Left kidney (tissue), 2 donors: ENCODE measurements around the gene HOOK2. TPM values are rescaled to one million over a fixed set of nuclear protein-coding genes. Genes with fewer than 3 reads are reported as not detected.
A peak's percentile ranks its signal among the peaks of the same experiment; 100 is the strongest.
"Not testable (repeated sequence)": the region's sequence is repeated elsewhere in the genome, so short reads cannot be mapped to it uniquely, and the experiment has no call there.

ENCODE experiments used
- DNase-seq: peaks from one replicate; pipeline ENCODE4 v3.0.0-alpha.2; 2013
- polyA plus RNA-seq: library from polyadenylated mRNA; unstranded; fragments of 120-200 nt; gene quantifications from one replicate; pipeline ENCODE4 v1.2.1, GENCODE V29; 2013; ENCODE audit not compliant: insufficient read length

The HOOK2 gene
- polyA plus RNA-seq, 1 donor, result 78.3 TPM

DNA sequence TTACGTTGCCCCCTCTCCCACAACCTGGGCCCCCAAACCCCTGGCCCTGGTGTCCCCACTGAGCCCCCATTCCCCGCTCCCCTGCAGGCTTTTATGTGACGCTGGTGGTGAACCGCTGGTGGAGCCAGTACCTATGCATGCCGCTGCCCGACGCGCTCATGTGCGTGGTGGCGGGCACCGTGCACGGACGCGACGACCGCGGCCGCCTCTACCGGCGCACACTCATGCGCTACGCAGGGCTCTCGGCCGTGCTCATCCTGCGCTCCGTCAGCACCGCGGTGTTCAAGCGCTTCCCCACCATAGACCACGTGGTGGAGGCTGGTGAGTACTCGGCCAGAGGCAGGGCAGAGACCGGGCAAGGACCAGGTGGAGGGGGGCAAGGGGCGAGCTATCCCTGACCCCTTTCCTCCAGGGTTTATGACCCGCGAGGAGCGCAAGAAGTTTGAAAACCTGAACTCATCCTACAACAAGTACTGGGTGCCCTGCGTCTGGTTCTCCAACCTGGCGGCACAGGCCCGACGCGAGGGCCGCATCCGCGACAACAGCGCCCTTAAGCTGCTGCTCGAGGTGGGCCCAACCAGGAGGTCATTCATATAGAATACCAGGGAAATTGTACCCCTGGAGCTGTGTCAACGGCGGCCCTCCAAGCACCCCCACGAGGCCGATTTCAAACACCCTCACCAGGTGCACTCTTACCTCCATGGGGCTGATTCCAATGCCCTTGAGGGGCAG is 20.7 kb downstream of the HOOK2 start:
- no peak for DNase-seq

GRCh38 chr19:12752056-12752781 is 23.1 kb downstream of the HOOK2 start:
- no peak for DNase-seq

DNA sequence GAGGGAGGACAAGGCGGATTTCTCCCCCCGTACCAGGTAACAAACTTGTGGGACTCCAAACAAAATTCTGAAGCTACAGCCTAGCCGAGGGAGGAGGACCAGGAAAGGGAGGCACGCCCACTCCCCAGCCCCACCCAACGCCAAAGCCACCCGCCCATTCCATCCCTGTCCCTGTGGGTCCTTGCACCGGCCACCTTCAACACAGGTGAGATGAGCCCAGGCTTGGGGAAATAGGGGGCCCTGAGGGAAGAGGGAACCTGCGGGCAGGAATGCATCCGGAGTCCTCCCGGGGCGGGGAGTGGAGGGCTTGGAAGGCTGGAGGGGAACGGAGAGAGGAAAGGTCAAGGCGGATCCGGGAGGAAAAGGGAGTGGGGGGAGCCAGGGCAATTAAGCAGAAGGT is 23.7 kb downstream of the HOOK2 start, which contains the start of gene BEST2:
BEST2 (plus strand) TSS at position 157 of the 400 bp plus-strand sequence. CDS start 802 bp downstream, outside the sequence.
- DNase-seq, result no peak

- no peak for DNase-seq
Measured at GRCh38 chr19:12750851-12751250, 24.5 kb downstream of the HOOK2 start.

- no peak for DNase-seq
Measured at GRCh38 chr19:12749938-12750521, 25.3 kb downstream of the HOOK2 start.

- no peak for DNase-seq
Measured at GRCh38 chr19:12748489-12748888, 26.9 kb downstream of the HOOK2 start.

GRCh38 chr19:12745166-12745897 is 30.0 kb downstream of the HOOK2 start:
- no peak for DNase-seq

DNA sequence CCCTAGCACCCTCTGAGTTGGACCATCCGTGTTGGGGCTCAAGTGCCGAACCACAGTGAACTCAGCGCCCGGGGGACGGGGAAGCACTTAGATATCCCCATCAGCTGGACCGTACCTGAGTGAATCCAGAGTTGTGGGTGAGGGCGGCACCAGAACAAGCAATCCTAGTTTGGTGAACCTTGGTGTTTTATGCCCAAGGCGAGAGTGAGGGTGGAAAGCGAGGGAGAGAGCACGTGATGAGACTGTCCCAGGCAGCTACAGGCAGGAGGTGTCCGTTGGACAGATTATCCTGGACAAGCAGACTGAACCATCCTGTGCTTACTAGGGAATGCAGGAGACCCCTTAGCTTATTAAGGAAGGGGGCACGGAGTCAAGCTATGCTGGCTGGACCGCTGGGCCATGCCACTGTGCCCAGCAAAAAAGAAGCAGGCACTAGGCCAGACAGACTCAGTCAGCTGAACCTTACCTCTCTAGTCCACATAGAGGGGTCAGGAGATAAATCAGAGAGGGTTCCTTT is 37.5 kb downstream of the HOOK2 start:
- DNase-seq, result no peak

DNA sequence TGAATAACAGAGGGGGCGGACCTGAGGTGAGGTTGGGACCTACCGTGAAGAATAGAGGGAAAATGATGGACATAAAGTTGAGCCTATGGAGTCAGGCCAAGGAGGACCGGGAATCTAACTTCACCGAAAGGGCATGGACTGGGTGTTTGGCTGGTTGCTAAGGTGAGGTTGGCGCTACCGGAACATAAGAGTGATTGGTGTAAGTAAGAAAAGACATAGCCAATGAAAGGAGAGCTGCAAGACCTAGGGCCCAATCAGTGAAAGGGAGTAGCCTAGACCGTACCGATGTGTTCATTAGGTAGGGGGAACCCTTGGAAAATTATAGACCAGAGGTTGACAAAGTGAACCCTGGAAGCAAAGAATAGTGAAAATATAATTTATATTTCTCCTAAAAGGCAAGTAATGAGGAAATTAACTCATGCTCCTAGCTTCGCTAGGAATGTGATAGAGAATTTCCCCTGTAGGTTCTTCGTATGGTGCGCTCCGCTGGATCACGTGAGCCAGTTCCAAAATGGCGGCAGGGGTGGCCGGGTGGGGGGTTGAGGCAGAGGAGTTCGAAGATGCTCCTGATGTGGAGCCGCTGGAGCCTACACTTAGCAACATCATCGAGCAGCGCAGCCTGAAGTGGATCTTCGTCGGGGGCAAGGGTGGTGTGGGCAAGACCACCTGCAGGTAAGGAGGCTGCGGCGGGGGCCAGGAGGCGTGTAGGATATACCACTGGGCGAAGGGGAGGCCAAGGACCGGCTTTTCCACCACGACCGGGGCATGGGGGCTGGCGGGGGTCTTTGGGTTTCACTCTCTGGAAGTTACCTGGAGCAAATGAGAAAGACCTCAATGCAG is 38.1 kb downstream of the HOOK2 start, which contains the start of gene GET3:
GET3 (plus strand) TSS at position 503 of the 840 bp plus-strand sequence; CDS start at position 512, 9 bp downstream.
- DNase-seq, result peak; percentile 99

GRCh38 chr19:12733369-12734214 is 41.8 kb downstream of the HOOK2 start:
- peak; percentile 8 for DNase-seq

DNA sequence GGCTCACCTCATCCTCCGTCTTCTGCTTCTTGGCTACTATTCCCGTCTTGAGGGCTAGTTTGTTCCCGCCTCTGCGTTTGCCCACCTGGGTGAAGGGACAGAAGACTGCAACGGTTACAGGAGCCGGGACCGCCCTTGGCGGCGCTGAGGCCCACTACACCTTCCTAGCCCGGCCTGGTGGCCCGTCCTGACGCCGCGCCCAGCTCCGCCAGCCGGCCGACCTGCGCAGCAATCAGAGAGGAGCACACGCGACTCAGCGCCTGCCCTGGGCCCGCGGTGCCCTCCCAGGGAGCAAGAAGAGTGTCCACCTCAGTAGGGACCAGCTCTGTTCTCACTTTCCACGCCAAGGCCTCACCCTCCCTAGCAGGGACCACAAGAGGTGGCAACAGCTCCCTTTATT is 44.0 kb downstream of the HOOK2 start:
- DNase-seq, result no peak

GRCh38 chr19:12730064-12730463 is 45.3 kb downstream of the HOOK2 start:
- DNase-seq, result no peak

DNA sequence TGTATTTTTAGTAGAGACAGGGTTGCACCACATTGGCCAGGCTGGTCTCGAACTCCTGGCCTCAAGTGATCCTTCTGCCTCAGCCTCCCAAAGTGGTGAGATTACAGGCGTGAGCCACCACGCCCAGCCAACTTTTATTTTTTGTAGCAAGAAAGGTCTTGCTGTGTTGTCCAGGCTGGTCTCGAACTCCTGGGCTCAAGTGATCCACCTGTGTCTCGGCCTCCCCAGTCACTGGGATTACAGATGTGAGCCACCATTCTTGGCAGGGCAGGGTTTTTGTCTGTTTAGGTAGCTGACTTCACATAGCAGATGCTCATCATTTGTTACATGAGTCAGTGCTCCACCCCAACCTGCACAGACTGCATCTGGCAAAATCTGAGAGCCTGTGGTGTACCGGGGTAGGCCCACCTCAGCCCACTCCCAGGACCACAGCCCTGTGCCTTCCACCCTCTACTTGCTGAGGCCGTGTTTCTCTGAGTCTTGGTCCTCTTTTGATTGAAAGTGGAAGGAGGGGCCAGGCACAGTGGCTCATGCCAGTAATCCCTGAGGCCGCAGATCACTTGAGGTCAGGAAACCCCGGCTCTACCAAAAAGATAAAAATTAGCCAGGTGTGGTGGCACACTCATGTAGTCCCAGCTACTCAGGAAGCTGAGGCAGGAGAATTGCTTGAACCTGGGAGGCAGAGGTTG is 47.5 kb downstream of the HOOK2 start:
- DNase-seq, result no peak

DNA sequence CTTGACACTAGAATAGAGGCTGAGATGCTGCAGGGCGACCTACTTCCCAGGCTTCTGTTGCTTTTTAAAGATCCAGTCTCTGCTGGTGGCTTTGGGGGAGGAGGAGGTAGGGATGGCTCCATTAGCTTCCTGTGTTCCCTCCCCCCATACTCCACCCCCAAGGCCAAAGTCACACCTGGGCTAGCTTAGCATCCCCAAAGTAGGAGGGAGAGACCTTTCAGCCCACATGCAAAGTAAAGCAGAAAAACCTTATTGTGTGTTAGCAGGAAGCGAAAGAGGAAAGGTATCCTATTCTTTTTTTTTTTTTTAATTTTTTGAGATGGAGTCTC is 48.4 kb downstream of the HOOK2 start:
- DNase-seq, result no peak

DNA sequence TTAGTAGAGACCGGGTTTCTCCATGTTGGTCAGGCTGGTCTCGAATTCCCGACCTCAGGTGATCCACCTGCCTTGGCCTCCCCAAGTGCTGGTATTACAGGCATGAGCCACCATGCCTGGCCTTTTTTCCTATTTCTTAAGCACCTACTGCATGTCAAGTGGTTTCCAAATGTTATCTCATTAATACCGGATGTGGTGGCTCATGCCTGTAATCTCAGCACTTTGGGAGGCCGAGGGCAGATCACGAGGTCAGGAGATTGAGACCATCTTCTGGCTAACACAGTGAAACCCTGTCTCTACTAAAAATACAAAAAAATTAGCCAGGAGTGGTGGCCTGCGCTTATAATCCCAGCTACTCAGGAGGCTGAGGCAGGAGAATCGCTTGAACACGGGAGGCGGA is 49.7 kb downstream of the HOOK2 start:
- not testable (repeated sequence) for DNase-seq

DNA sequence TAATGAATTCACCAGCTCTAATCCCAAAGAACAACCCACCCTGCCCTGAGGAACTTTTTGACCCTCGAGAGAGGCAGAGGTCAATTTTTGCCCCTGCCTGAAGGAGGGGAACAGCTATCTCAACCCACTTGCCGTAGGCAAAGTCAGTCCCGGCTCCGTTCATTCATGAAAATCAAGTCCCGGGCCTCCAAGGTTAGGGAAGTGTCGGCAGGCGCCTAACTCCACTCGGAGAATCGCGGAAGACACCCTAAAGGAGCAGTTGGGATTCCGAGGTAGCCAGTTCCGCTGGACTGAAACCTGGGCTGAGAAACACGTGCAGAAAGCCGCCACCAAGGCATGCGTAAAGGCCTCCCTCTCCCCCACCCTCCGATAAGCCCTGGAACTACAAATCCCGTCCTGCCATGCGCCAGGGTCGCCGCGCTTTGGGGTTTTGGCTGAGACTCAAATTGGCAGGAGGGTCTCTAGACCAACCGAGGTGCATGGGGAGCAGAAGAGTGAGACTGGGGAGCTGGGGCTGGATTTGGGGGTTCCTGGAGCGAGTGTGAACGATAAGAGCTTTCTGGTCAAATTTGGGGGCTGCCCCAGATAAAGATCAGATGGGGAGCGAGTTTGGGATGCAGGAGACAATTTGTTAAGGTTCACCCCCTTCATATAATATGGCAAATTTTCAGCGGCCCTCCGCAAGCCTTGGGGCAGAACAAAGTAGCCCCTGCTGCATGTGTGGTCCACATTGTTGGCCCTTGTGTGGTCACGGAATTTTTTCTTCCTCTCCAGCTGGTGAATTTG is 51.5 kb downstream of the HOOK2 start, which contains the start of gene TNPO2:
TNPO2 (minus strand) TSS at position 292 of the 786 bp plus-strand sequence. CDS start 2,955 bp downstream, outside the sequence.
- peak; percentile 65 for DNase-seq

DNA sequence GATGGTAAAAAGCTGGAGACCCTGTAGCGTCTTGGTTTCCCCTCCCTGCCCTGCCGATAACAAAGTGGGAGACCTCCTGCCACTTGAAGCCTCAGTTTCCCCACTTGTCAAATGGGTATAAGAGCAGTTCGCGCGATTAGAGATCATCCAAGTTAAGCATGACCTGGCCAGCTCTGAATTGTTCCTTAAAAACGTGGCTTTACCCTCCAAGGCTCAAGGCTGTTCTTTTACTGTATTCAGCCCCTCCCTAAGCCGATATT is 52.0 kb downstream of the HOOK2 start:
- DNase-seq, result no peak

DNA sequence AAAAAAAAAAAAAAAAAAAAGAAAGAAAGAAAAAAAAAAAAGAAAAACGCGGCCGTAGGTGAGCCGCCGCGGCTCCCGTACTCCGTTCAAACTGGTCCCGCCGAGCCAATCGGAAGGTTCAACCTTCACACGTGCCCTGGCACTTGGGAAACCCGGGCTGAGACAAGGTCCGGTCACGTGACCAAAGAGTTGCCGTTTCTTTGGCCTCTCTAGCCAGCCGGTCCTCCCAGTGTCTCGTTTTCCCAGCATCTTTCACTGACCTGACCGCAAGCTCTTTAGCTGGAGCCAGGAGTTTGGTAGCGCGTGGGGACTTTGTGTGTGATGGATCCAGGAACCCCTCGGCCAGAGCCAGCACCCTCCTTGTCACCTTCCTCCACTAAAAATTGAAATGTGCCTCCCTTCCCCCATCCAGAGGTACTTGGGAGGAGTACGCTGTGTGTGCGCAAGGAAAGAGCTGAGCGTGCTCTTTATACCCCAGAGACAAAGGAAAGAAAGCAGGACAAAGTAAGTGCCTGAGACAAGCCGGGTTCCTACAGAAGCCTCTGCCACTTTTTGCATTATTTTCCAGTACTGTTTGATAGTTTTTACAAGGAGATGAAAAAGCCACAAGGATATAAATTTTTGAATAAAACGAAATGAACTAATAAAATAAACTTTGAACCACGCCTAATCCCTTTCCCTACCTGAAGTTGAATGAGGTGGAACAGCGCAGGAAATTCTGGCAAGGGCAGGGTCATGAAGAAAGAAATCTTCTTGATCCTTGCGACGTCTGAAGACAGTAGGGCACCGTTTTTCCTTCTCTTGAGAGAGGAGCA is 52.6 kb downstream of the HOOK2 start:
- DNase-seq, result peak; percentile 99
